IPS-NIHi7 (cell line): ENCODE measurements around the gene MRGPRE.

Experiments
- DNase-seq: peaks from one replicate; pipeline ENCODE4 v3.0.0; 2012; ENCODE audit warnings: mixed read lengths; ENCODE audit errors: extremely low spot score

MRGPRE gene

GRCh38 chr11:3196161-3197043 is 35.8 kb downstream of the MRGPRE start:
- DNase-seq, result no peak

GRCh38 chr11:3195251-3196160 is 36.7 kb downstream of the MRGPRE start:
- DNase-seq, result no peak

- no peak for DNase-seq
Measured at GRCh38 chr11:3194016-3194816, 38.0 kb downstream of the MRGPRE start.

- DNase-seq, result no peak
Measured at GRCh38 chr11:3193373-3194015, 38.7 kb downstream of the MRGPRE start.

- no peak for DNase-seq
Measured at GRCh38 chr11:3192511-3193372, 39.5 kb downstream of the MRGPRE start.

- no peak for DNase-seq
Measured at GRCh38 chr11:3191586-3192324, 40.5 kb downstream of the MRGPRE start.

- DNase-seq, result no peak
Measured at GRCh38 chr11:3190600-3190999, 41.6 kb downstream of the MRGPRE start.

GRCh38 chr11:3189886-3190583 is 42.2 kb downstream of the MRGPRE start:
- DNase-seq, result no peak

- DNase-seq, result peak; percentile 87
Measured at GRCh38 chr11:3189196-3189843, 42.9 kb downstream of the MRGPRE start.

GRCh38 chr11:3188496-3189195 is 43.6 kb downstream of the MRGPRE start:
- DNase-seq, result no peak

GRCh38 chr11:3186166-3186953 is 45.9 kb downstream of the MRGPRE start:
- no peak for DNase-seq

GRCh38 chr11:3184732-3185347 is 47.4 kb downstream of the MRGPRE start:
- DNase-seq, result no peak

GRCh38 chr11:3183523-3183922 is 48.7 kb downstream of the MRGPRE start:
- DNase-seq, result no peak

- DNase-seq, result no peak
Measured at GRCh38 chr11:3182462-3182852, 49.8 kb downstream of the MRGPRE start.

- no peak for DNase-seq
Measured at GRCh38 chr11:3181725-3182461, 50.3 kb downstream of the MRGPRE start.

GRCh38 chr11:3180869-3181268 is 51.3 kb downstream of the MRGPRE start:
- DNase-seq, result no peak
